T-helper 1 cell (primary cell): ENCODE results near the gene FOXP2.
"Not testable (repeated sequence)": the region's sequence is repeated elsewhere in the genome, so short reads cannot be mapped to it uniquely, and the experiment has no call there.

Experiments used
- DNase-seq, 5 donors: peaks; one replicate each; pipeline ENCODE4 v3.0.0-alpha.2; 2012 to 2020
- total RNA-seq, 4 donors: gene quantifications; one replicate each; lab custom pipeline; 2026; lab: John Stamatoyannopoulos, UW

FOXP2 gene
- total RNA-seq, result 0 to 0.27 (median 0.06) reads per million in 4 donors

DNA sequence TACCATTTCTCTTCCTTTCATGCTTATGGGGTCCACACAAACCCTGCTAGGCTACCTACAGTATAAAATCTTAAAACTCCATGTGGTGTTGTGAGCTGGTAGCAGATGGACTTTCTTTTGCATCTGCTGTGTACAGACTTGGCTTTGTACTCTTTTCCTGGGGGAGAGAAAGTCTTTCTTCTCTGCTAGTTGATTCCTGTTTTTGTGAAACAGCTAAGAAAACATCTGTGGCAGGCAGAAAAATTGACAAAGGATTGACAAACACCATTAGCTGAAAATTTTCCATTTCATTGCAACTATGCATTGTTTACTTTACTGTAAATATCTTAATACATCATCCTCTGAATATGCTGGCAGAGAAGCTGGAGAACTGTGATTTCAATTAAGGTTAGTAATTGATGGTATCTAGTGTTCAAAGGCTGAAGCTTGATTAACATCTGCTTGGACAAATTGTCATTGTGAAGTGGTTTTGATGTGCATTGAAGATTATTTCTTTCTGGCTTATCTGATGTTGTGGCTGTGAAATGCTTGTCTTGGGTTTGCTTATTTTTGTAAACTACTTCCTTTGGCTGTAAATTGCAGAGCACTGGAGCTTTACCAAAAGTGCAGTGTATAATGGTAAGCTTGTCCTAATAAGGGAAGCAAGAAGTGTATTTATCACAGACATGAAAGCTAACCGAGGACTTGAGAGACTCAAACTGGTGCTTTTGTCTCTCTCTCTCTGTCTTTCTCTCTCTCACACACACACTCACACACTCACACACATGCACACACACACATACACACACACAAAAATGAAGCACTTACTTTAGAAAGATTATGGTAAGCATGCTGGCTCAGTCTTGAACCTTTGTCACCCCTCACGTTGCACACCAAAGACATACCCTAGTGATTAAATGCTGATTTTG is at the start of gene FOXP2:
Gene FOXP2 (plus strand): TSS at position 660 of the 908 bp plus-strand sequence. CDS start 11,697 bp downstream, outside the sequence.
- no peak for DNase-seq

DNA sequence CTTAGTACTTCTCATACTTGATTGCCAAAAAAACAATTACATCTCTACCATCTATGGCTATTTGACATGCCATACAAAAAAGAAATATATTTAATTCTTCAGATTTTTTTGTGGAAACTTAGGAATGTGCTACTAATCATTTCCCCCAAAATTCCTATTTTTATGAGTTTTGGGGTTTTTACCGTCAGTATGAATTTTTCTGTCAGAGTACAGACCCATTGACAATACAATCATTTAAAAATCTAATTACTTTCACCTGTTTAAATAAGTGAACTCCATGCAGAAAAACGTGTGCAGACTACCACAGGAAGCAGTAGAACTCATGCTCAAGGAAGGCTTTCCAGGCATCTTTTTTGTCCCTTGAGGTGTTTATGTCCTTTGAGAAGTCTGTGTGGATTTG is 48.8 kb upstream of the FOXP2 start:
- no peak for DNase-seq

DNA sequence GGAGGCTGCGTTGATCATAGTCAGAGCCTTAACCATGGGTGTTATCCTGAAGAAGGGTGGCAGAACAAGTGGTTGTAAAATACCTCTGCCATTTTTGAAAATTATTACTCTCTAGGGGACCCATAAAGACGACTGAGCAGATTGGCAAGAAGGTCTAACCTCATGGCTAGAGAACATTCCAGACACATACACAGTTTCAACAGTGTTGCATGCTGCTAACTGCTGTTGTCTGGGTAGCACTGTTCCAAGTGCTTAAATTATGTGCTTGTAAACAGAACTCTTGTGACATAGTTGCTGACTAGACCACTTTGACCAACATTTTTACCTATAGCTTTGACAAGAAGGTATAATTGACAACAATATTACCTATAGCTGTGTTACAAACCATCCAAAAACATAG is 46.1 kb upstream of the FOXP2 start:
- DNase-seq, result no peak

DNA sequence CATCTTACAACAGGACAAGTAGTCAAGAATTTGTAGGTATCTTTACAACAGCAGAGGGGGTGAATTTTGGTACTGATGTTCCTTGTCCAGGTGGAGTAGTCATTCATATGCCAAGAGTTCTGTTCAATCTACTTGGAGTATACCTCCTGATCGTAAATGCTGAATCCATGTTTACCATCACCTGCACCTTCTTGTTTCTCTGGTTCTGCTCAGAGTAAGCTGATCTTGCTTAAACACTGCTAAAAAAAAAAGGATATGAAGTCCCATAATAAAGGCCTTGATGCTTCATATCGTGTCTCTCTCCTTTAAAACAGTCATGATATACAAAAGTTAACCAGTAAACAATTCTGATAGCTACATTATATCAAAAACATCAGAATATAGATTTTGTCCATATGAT is 45.3 kb upstream of the FOXP2 start:
- no peak for DNase-seq

DNA sequence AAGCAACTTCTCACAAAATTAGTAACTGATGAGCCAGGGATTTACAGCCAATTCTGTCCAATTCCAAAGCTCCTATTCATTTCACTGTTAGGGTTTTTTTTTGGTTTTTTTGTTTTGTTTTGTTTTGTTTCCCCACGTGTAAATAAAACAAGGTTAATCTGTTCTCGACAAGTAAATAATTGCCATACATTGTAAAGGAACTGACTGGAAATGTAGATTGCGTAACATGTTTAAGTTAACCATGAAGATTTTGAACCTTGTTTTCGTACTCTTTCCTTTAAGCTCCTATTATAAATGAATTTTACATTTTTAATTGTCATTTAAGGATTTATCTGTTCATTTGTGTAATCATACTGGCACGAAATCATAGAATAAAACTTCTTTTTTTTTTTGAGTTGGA is 42.0 kb upstream of the FOXP2 start:
- no peak for DNase-seq

DNA sequence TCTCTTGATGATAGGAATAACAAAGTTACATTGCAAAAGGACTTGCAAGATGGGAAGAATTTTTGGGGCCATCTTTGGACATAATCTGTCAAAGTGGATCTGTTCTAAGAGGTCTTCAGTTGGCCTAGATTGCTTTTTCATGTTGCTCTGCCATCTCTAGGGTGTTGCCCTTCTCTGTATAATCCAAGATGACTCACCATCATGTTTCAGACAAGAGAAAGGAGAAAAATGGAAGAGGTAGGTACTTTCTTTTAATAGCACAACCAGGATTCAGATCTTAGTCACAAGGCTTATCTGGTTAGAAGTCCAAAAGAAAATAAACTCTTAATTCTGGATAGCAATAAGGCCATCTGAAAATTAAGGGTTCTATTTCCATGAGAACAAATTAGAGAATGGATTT is 38.7 kb upstream of the FOXP2 start:
- no peak for DNase-seq

DNA sequence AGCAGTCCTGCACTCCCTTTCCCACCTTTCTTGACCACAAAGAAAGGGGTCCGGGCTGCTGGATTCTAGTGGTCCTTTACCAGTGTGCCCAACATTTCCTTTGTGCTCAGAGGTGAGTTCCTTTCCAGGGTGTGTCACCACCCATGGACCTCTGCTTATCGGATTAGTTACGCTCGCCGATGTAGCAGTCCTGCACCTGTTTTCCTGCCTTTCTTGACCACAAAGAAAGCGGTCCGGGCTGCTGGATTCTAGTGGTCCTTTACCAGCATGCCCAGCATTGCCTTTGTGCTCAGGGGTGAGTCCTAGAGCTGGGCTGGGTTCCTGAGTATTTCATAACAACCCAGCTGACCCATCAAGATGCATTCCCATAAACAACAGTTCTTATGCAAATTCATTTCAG is 30.7 kb upstream of the FOXP2 start:
- DNase-seq, result not testable (repeated sequence)

DNA sequence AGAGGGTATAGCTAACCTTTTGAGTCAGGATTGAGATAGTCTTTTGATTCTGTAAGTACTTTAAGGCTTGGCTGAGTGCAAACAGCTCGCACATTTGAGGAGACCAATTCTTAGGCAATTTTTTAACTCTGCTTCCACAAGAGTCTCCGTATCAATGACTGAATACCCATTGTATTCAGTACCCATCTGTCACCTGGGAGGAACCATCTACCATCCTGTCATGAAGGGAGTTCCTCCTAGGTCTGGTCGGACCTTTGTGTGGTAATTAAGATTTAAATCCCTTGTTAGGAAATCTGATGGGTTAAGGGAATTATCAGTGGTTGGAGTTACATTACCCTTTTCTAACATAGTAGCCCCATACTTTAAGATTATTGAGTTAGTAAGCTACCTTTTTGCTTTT is 30.3 kb upstream of the FOXP2 start:
- not testable (repeated sequence) for DNase-seq

DNA sequence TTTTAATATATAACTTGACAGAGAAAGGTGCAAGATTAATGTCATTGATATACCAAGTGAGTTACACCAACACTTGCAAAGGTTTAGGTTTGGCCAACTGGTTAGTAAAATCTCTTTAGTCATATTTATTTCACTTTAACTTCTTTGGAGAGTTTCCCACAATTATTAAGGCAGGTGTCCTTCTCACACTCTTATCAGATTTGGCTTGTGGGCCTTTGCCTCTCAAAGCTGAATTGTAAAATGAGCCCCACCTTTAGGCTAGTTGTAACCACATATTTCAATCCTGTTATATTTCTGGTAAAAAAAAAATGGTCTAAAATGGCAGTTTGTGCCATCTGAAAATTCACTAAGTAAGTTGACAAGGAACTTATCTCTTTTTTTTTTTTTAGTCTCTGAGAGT is 26.6 kb upstream of the FOXP2 start:
- no peak for DNase-seq

DNA sequence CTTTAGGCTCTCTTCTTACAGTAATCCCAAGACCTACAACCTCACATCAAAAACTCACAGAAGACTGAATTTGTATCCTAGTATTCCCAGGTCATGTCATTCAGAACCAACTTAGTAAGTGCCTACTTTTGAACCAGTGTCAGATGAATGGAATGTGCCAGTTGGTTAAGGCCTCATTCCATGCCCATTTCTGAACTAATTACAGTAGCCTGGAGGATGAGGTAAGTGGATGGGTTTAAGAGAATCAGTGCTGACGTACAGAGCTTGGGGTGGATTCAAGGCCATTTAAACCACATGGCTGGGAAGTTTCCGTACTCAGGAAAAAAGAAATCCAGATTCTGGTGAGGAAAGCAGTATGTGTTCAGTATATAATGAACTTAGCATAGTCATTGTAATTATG is 21.9 kb upstream of the FOXP2 start:
- no peak for DNase-seq

DNA sequence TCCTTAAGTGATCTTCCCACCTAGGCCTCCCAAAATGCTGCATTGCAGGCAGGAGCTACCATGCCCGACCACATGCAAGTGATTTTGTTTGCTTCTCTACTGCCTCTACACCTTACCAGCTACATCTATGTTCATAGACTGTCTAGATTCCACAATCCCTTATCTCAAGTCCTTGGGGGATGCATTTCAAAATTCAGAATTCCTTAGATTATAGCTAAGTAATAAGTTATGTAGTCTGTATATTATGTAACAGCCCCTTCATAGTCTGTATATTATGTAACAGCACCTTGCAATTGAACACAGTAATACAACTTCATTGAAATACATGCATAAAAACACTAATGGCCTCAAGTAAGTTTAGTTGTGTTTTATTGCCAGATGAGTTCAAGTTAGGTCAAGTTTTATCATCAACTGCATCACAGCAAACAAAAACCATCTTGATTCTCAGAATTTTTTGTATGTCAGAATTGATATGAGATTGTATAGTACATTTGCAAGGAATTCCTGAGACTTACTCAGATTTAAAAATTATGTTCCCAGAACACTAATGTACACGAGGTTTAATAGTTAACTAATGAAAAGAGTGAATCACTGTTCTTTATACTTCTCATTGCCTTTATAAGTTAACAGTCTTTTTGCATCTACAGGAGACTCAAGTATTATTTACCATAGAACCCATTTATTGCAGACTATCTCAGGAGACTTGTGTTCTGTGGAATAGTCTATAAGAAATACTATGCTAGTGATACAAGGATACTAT is 11.6 kb upstream of the FOXP2 start:
- DNase-seq, result no peak

DNA sequence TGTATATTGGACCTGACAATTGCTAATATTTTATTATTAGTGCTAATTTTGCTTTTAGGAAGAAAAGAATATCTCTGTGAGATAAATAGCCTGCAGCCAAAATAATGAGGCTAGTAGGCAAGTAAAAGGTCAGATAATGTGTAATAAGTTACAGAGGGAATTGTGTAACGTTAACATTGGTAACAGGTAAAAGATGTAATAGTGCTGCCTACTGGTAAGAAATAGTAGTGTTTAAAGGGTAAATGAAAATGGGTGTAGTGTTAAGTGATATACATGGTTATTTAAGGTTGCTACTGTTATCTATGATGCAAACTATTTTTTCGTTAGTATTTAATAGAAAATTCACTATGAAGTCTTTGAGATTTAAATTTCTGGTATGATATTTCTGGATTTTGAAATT is 9.2 kb upstream of the FOXP2 start:
- no peak for DNase-seq

DNA sequence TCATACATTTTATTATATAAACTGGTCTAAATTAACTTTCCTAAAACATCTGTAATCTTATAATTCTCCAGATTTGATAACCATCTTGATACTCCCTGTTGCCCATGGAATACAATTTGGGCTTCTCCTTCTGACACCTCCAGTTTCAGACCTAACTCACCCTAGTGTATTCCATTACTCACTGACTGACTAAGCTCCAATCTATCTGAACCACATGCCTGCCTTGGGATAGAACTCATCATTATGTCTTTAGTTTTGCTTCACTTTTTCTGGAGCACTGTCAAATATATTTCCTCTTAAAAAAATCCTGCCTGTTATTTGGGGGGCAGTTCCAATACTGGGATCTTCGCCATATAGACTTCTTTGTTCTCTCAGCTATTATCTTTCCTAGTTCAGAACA is 4.9 kb upstream of the FOXP2 start:
- DNase-seq, result no peak

DNA sequence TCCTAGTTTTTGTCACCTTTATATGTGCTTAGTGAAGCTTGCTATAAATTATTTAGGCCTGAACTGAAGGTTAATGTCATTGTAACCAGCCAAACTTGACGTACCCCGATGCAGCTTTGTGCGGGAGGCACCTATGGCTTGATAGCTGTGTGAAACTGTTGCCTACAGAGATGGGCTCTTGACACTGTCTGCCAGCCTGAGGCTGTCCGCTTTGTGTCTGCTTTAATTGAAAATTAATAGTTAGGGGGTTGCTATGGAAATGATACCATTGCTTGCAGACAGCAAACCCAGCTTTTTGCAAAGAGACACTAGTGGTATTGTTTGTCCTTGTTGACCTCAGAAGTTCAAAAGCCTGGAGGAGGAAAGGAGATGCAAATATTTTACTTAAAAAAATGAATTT is 2.1 kb upstream of the FOXP2 start:
- DNase-seq, result no peak

DNA sequence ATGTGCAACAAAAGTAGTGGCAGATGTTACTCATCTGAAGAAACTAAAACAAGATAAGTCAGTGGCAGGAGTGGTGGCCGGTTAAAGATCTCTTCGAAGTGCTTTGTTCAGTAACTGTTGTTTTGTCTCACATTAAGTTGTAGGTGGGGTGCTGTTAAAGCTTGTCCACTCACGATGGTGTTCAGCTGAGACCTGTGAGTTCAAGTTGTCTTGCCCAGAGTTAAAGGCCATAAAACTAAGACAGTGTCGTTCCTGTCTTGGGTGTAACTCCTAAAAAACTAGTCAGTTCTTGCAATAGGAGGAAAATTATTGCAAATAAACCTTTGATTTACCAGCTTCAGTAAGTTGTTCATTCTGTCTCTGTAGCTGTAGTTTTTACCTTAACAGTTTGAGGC is 857 bp upstream of the FOXP2 start:
- DNase-seq, result no peak

DNA sequence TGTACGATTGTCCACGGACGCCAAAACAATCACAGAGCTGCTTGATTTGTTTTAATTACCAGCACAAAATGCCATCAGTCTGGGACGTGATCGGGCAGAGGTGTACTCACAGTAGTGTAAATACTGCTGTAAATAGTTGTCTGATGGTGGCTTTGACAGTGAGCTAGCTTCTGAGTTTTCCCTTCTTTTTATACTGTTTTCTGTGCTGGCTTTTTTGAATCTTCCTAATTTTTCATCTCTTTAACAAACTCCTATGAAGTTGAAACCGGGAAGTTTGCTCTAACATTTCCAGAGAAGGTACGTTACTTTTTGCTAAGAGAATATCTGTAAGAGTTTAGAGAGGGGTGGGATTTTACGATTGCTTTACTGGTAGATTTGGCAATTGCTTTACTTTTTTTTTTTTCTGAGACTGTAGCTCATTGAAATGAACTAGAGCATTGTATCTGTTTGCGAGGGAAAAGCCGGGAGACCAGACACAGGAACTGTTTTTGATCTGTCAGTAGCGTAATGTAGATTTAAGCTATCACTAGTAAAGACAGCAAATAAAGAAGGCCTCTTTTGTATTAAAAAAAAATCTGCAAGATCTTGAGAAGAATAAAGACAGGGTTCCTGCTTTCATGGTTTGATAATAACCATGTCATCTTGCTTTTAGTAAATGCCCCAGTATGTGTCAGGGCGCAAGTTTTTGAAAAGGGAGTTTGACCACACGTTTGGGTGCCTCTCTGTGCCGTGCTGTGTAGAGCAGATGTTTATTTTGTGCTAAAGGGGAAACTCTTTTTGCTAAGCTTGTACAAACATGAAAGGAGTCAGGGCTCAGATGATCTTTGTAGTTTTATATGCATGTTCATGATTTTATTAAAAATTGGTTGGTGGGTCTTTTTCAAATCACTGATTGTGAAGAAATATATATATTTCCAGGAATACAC is 712 bp downstream of the FOXP2 start:
- DNase-seq, result no peak

DNA sequence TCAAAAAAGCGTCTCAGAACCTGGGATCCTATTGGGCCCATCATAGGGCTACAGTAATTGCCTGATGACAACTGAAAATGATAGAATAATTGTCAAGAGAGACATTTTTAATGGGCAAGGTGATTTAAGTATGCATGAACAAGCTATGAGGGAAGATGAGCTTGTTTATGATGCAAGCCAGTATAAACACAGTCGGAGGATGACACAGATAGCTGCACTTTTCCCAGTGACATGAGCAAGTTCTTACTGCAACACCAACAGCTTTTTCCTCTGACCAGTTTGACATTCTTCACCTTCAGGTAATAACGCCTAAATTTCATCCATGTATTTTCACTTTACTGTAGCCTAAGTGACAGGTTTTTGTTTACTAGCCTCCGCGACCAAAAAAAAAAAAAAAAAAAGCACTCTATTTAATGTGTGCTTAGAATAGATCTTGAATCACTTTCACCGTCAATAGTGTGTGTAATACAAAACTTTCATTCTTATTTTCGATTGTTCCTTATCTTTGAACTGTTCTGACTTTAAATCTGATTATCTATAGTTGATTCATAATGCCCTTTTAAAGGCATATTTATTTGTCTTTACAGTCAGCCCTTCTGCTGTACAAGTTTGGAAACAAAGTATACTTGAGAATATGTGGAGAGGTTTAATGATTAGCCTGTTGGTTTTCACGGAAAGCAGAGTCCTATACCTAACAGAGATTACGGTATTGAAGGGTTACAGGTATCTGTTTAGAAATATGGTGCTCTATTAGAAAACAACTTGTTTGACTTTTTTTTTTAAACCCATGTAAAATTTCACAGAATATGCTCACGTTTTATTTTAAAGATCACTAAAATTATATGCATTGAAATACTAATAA is 1.7 kb downstream of the FOXP2 start:
- no peak for DNase-seq

DNA sequence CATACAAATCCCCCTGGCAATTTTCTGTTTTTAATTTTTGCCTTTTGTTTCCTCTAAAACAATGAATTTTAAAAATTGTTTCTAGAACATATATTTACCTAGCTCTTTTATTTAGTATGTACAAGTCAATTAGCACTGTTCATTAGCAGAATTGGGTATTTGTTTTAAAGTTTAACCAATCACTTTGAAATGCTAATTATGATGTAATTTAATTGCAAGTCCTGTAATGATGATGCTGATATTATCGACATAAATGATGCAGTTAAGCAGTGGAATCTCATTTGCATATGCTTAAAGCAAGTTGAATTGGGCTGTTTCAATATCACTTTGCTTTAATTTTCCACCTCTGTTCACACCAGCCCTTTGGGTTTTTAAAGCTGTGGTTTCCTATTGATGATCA is 2.7 kb downstream of the FOXP2 start:
- DNase-seq, result no peak

DNA sequence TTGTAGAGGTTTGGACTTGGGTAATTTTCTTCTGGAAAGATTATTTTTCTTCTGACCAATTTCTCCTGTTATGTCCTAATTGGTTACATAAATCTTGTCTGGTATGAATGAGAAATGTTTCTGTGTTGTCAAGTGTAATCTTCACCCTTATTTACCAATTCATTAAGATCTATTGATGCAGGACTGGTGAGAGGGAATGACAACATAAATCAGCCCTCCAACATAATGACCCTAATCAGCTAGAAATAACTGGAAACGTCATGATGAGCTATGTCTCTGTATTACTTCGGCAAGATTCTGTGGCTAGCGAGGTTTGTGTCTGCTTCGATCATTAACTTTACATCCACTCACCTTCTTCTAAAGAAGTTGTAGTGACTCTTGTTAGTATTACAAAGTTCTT is 3.5 kb downstream of the FOXP2 start:
- DNase-seq, result no peak

DNA sequence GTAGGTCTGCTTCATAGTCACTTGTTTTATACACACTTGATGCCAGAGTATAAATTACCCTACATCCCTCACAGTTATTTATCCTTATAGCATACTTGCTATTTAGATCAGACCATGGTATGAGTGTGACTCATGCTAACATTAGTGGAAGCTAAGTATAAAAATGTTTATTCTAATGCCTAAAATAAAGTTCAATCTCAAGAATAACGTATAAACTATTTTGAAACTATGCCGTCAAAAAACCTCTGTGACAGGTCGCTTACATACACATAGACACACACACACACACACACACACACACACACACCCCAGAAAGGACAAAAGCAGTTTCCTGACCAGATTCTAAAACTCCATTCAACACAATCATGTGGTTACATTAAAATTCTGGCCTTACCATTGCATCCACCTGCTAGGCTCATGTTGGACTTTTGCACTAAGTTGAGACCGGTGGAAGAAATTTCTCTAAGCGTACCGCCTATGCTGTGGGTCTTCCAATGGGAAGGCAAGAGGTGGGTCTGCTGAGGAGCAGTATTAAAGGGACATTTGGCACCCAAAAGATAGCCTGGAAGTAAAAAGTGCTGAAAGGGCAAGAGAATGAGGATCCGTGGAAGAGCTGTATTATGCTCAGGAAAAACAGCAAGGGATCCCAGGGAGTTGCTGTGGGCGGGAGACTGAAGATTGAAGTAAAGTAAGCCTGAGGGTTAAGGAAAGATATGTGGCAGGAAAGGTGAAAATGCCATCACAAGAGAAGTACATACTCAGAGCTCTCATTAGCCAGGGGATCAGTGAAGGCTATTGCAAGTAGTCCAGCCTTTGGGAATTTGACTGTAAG is 5.0 kb downstream of the FOXP2 start:
- DNase-seq, result no peak
